Measurements from ENCODE around the gene CTAG1A.
A peak's percentile ranks its signal among the peaks of the same experiment; 100 is the strongest.
"Not testable (repeated sequence)": the region's sequence is repeated elsewhere in the genome, so short reads cannot be mapped to it uniquely, and the experiment has no call there.

The CTAG1A gene
- 0 reads per million in 2 experiments for total RNA-seq

- DNase-seq (ENCODE audit: low read depth): not testable (repeated sequence)
These were observed at the start of gene CTAG1A for GRCh38 chrX:154584585-154585183. Gene CTAG1A (plus strand): TSS chrX:154585133. CDS start chrX:154585207, 74 bp downstream.

- no peak for DNase-seq (ENCODE audit: low read depth)
These were observed 49.0 kb upstream of the CTAG1A start for GRCh38 chrX:154535892-154536291.

GRCh38 chrX:154539077-154539476 is 45.9 kb upstream of the CTAG1A start:
- DNase-seq (ENCODE audit: low read depth): no peak

DNA sequence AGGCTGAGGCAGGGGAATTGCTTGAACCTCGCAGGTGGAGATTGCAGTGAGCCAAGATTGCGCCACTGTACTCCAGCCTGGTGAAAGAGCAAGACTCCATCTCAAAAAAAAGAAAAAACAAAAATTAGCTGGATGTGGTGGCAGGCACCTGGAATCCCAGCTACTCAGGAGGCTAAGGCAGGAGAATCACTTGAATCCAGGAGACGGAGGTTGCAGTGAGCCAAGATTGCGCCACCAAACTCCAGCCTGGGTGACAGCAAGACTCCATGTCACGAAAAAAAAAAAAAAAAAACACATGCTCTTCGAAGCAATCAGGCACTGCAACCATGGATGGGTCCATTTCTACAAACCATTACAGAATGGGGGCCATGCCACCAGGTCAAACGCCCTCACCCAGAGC is 44.6 kb upstream of the CTAG1A start:
- DNase-seq (ENCODE audit: low read depth): not testable (repeated sequence)

GRCh38 chrX:154540897-154541535 is 43.9 kb upstream of the CTAG1A start:
- DNase-seq (ENCODE audit: low read depth): no peak

DNA sequence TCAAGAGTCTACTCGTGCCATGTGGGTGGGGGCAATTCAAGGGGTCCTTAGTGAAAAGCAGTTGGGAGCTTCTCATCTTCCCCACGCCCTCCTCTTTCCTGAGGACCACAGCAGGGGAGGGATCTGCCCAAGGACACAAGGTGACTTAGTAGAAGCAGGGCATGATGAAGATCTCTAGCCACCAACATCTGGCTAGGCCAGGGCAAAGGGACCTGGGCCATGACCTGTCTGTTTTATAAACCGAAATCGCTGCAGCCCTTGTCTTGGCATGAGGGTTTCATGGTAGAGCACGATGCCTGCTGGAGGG is 43.4 kb upstream of the CTAG1A start:
- DNase-seq (ENCODE audit: low read depth): no peak

GRCh38 chrX:154541896-154542722 is 42.8 kb upstream of the CTAG1A start:
- no peak for DNase-seq (ENCODE audit: low read depth)

GRCh38 chrX:154542723-154543424 is 42.1 kb upstream of the CTAG1A start:
- DNase-seq (ENCODE audit: low read depth): no peak

- DNase-seq (ENCODE audit: low read depth): no peak
These were observed 39.2 kb upstream of the CTAG1A start for GRCh38 chrX:154545673-154546274.

DNA sequence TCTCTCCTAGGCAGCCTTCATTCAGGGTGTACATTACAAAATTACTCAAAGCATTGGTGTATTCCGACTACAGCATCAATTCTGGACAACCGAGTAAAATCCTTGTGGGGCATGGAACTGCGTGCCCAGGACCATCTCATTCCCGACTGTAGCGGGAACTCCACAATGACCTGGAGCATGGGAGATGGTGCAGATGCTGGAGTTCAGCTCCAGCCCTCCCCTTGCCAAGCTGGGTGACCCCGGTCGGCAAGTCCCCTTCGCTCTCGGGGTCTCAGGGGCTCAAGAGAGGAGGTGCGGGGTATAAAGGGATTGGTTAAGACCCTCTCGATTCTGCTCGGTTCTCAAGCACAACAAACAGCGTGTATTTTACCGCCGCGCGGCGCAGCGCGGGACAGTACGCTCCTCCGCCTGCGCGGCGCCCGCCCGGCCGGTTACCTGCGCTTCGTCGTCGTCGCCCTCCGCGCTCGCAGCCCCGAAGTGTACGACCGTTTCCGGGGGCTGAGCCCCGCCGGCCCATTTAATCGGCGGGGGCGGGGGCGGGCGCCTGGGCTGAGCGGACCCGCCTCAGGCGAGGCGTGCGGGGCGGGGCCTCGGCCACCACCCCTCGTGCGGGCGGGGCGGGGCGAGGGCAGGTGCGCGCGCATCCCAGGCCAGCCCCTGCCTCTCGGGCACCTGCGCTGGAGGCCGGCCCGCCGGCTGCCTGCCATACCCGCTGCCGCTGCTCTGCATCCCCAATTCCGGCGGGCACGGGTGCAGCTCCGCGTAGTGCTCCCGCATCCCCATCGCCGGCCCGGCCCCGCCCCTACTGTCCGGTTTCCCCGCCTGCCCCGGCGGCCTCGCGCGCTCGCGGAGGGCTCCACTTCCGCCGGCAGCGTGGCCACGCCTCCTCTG is 38.3 kb upstream of the CTAG1A start, which contains the start of gene G6PD:
Gene G6PD, minus strand, starts transcription at position 493 of the 891 bp plus-strand sequence. CDS start 691 bp downstream, outside the sequence.
- peak; percentile 76 for DNase-seq (ENCODE audit: low read depth)

- peak; percentile 80 for DNase-seq (ENCODE audit: low read depth)
These were observed 37.5 kb upstream of the CTAG1A start, which contains the start of gene IKBKG for GRCh38 chrX:154547245-154548027. Gene IKBKG (plus strand): TSS chrX:154547620. CDS start chrX:154552003, 4,383 bp downstream.

DNA sequence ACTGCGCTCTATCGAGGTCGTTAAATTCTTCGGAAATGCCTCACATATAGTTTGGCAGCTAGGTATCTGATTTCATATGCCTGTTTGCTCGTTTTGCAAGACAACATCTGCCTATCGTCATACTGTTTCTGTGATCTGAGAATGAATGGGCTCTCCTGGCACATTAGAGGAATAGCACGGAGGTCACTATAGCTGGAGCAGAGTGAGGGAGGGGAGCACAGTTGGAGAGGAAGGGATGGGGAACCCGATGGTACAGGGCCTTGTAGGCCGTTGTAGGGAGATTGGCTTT is 37.0 kb upstream of the CTAG1A start:
- DNase-seq (ENCODE audit: low read depth): no peak

DNA sequence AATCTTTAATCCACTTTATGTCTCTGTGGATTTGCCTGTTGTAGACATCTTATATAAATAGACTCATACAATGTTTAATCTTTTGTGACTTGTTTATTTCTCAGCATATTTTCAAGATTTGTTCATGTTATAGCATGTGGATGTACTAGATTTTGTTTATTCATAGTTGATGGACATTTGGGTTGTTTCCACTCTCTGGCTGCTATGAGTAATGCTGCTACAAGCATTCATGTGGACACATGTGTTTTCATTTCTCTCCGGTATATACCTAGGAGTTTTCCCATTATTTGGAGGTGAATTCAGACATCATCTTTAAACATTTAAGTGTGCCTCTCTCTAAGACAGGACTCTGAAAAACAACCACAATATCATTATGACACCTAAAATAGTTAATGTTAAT is 35.2 kb upstream of the CTAG1A start:
- no peak for DNase-seq (ENCODE audit: low read depth)

DNA sequence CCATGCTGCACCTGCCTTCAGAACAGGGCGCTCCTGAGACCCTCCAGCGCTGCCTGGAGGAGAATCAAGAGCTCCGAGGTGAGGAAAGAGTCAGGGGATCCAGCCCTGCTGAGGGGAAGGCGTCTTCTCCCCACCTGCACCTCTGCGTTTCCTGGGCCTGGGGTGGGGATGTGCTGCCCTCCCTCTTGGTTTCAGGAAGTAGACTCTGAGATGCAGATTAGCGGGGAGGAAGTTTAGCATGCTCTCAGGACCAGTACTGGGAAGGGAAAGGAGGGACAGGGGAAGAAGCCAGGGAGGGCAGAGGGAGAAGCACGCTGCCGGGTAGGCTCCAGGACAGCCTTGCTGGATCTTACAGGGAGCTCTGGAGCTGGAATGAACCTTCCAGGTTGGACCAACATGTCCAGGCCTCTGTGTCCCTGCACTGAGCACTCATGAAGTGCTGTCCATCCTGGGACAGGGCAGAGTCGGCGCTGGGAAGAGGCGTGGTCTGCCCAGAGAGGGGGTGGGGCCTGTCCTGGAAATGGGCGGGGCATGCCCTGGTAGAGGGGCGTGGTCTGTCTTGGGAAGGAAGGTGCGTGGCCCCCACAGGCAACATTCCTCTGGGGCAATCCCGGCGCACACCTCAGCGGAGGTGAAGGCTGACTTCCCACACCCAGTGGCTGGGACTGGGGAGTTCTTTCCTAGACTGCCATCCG is 32.7 kb upstream of the CTAG1A start:
- not testable (repeated sequence) for DNase-seq (ENCODE audit: low read depth)

GRCh38 chrX:154558060-154558690 is 26.8 kb upstream of the CTAG1A start:
- not testable (repeated sequence) for DNase-seq (ENCODE audit: low read depth)

DNA sequence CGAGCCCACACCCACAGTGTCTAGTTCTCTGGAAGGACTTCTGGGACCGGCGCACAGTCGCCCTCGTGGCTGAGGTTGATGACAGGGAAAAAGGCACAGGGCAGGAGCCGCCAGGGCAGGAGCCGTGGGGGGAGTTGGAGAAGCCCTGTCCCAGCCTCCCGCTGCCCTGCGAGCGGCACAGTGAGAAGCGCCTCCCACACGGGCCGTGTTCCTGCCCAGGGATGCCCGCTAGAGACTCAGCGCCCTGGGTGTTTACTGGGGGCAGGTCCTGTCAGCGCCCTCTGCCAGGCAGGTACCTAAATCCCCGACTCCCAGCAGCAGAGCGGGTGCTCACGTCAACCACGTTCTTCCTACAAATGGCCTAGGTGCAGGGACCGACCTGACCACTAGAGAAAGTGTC is 26.0 kb upstream of the CTAG1A start:
- not testable (repeated sequence) for DNase-seq (ENCODE audit: low read depth)

- not testable (repeated sequence) for DNase-seq (ENCODE audit: low read depth)
These were observed 24.6 kb upstream of the CTAG1A start for GRCh38 chrX:154560326-154560725.

GRCh38 chrX:154562295-154562694 is 22.6 kb upstream of the CTAG1A start:
- not testable (repeated sequence) for DNase-seq (ENCODE audit: low read depth)

GRCh38 chrX:154570361-154570760 is 14.6 kb upstream of the CTAG1A start:
- DNase-seq (ENCODE audit: low read depth): not testable (repeated sequence)
